GM21723 (cell line): ENCODE data around the gene ADGRD1.

ENCODE experiments used
- ATAC-seq: cut with Tn5 transposase; IDR thresholded peaks from one replicate; pipeline ENCODE4 v1.9.1; 2021; ENCODE audit warnings: mild to moderate bottlenecking, moderate library complexity; ENCODE audit not compliant: unreplicated experiment

The ADGRD1 gene

DNA sequence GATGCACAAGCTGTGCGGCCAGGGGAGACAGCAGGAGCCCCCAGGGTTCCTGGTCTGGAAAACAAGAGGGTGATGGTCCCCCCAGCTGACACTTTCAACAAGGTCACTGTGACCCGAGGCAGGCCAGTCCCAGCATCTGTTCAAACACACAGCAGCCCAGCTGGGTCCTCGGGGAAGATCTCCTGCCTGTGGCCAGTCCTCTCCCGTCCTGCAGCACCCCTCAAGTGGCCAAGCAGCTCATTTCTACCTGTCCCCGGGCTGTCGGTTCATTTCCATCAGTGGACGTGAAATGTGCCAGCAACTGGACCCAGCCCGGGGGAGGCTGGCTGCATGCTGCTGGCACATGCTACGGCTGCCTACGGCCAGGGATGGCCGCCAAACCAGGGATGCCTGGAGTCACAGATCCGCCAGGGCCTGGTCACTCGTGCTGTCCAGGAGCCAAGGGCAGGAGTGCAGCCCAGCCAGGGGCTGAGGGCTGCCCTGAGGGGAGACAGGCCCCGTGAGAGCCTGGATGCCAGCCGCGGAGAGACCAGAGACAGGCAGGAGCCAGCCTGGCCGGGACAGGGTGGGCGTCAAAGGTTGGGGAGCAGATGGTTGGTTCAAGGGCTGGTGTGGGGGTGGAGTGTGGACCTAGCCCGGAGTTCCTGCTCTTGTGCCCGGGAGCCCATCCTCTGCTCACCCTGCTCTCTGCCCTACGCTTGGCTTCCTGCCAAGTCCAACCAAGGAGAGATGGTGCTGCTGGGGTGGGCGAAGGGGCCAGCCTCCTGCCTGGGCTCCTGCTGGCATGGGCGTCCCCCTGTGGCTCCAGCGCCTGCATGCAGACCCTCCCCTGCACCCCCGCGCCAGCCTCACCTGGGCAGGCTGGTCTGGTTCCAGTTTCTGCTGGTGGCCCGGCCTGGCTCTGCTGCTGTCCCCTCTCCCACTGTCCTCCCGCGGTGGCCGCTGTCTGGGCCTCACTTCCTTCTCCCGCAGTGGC lies 143.8 kb downstream of the ADGRD1 start:
- ATAC-seq, result no peak

GRCh38 chr12:131098178-131098981 lies 144.7 kb downstream of the ADGRD1 start:
- no peak for ATAC-seq

- ATAC-seq, result no peak
Observed at GRCh38 chr12:131100031-131100674, 146.4 kb downstream of the ADGRD1 start.

DNA sequence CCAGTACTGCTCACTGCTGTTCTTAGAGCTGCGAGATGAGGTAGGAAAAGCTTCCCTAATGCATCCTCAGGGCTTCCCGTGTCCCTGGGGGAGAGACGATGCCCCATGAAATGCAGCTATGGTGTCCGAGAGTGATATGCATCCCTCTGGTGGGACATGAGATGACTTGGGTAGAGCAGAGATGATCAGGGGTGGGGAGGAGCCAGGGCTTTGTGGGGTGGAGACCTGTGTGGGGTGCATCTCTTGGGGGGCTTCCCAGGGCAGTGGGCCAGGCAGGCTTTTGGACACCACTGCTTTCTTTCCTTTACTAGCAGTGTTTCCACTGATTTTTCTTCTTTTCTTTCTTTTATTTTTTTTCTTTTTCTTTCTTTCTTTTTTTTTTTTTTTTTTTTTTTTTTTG lies 147.3 kb downstream of the ADGRD1 start:
- no peak for ATAC-seq

GRCh38 chr12:131101703-131102492 lies 148.2 kb downstream of the ADGRD1 start:
- peak; percentile 74 for ATAC-seq

GRCh38 chr12:131102493-131102931 lies 148.8 kb downstream of the ADGRD1 start:
- no peak for ATAC-seq

- ATAC-seq, result no peak
Observed at GRCh38 chr12:131102991-131103668, 149.4 kb downstream of the ADGRD1 start.

DNA sequence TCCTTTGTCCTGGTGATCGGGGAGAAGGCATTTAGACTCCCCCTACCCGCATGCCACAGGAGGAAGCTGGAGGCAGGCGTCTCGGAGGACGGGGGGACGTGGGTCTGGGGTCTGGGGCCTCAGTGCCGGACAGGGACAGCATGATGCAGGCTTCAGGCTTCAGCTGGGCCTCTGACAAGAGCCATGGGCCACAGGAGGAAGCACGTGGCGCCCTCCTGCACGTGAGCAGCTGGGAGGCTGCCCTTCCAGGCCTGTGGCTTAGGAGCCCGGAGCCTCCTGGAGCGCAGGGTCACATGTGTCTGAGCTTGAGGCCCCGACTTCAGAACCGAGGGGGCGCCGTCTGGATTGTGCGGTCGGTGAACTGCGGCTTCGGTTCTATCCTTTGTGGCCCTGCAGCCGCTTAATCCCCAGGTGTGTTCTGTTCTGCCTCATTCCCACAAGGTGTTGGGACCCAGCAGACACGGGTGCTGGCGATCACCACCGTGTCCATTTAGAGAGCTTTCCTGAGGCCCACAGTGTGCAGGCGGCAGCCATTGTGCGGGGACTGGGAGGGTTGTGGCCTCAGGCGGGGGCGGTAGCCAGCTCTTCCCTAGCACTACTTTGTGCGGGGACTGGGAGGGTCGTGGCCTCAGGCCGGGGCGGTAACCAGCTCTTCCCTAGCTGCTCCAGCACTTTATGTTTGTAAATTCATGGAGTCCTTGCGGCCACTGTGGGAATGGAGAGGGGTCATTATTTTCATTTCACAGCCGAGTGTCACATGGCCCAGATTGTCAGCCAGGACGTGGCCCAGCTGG lies 150.2 kb downstream of the ADGRD1 start:
- ATAC-seq, result no peak

GRCh38 chr12:131104463-131105350 lies 151.0 kb downstream of the ADGRD1 start:
- peak; percentile 70 for ATAC-seq

DNA sequence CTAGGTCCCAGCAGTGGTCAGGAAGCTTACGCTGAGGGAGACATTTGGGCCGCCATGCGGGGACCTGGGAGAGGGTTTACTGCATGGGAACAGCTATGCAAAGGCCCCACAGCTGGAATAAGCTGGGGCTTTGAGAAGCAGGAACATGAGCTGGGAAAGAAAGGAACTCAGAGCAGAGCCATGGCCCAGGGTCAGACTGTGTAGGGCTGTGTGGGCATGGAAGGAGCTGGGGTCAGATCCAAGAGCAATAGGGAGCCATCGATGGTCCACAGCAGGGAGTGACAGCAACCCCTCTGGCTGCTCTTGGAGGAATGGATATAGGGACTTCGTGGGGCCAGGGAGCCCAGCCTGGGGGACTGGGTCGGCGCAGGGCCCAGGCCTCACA lies 151.6 kb downstream of the ADGRD1 start:
- ATAC-seq, result no peak

GRCh38 chr12:131105736-131106348 lies 152.1 kb downstream of the ADGRD1 start:
- ATAC-seq, result no peak

DNA sequence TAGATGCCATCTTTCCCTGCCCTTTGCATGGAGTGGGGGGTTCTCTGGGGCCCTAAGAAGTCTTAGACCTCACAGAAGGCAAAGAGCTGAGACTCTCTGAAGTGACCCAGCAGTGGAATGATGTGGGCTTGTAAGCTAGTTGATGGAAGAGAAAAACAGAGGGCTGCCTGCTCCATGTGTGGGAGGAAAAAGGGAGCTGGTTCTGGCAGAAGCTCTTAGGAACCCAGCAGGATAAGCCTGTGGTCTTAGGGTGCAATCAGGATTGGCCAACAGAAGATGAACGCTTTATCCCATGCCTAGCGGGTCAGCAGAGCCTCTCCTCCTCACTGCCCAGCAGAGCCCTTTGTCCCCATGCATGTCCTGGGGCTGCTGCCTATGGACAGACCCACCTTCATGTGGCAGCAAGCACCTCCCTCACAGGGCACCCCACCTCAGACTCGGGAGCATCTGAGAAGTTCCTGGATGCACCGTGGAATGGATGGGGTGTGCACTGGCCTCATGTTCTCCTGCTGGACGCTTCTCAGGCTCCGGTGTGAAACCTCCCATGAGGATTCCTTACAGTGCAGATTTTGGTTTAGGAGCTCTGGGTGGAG lies 152.7 kb downstream of the ADGRD1 start:
- no peak for ATAC-seq

- no peak for ATAC-seq
Observed at GRCh38 chr12:131108177-131108955, 154.7 kb downstream of the ADGRD1 start.

DNA sequence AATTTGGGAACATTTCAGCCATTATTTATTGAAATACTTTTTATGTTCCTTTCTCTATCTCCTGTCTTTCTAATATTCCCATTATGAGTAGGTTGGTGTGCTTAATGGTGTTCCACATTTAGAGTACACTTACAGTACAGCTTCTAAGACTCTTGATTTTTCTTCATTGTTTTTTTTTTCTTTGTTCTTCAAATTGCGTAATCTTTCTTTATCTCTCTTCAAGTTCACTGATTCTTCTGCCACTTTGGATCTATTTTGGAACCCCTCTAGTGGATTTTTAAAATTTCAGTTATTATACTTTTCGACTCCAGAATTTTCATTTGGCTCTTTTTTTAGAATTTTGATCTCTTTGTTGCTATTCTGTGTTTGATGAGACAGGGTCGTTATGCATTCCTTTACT lies 157.7 kb downstream of the ADGRD1 start:
- no peak for ATAC-seq

DNA sequence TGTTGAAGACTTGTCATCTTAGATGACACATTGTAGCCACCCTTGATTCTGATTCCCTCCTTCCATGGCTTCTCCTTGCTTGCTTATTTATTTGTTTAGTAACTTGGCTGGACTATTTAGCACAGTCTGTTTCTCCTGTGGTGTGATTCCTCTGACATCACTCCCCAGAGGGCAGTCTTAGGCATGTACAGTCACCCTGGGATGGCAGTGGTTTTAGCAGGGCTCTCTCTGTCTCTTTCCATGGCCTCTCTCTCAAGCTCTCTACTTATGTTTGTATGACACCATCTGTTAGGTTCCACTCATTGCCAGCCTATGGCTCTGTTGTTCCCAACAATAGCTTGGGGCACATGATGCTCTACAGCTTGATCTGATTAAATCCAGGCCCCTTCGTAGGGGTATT lies 158.3 kb downstream of the ADGRD1 start:
- peak; percentile 40 for ATAC-seq

DNA sequence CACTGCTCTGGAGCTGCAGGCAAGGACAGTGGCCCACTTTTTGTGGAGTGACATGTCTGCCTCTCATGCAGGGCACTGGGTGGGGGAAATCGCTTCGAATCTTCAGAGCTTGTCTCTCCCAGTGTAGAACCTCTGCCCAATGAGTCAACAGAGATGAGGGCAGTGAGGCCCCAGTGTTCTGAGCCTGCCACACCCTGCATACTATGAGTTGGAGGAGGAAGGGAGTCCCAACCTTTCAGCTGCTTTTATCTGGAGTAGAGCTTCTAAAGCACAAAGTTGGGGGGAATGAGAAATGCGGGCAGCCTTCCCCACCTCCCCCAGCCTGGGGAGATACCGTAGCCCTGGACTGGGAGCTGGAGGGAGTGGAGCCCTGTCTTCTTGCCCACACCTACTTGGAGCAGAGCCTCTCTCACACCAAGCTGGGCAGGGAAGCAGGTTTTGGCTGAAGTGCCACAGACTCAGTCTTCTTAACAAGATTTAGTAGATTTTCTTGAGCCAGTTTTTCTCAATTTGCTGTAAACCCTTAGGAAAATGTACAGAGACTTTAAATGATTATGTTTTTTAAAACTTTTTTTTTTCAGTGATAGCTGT lies 159.1 kb downstream of the ADGRD1 start:
- ATAC-seq, result no peak
